GM23338 (cell line): ENCODE data around the gene RSRC1. TPM values are rescaled to one million over a fixed set of nuclear protein-coding genes. Genes with fewer than 3 reads are reported as not detected.
A peak's percentile ranks its signal among the peaks of the same experiment; 100 is the strongest.

ENCODE experiments used
- ATAC-seq: fragments of 200-7000 bp; cut with Tn5 transposase; 3 replicates; pipeline ENCODE4 v1.9.1; 2020
- DNase-seq: peaks from one replicate; pipeline ENCODE4 v3.0.0-alpha.2; 2015; ENCODE audit warnings: low spot score
- H2AFZ ChIP-seq: fragments of 200-600 bp; sonication (generic); 2 replicates; pipeline ENCODE4 v1.8.0; 2016; ENCODE audit warnings: antibody characterized with exemption, mild to moderate bottlenecking, moderate library complexity
- H3F3A ChIP-seq: fragments of 200-600 bp; sonication (generic); replicated peaks from 2 replicates; pipeline ENCODE4 v1.8.0; 2017; ENCODE audit warnings: antibody characterized with exemption, mixed run types, low read depth
- H3K27ac ChIP-seq: fragments of 200-600 bp; sonication (generic); 2 replicates; pipeline ENCODE4 v1.6.1; 2016; ENCODE audit warnings: low read depth
- H3K27me3 ChIP-seq: fragments of 200-600 bp; sonication (generic); 2 replicates; pipeline ENCODE4 v1.8.0; 2016; ENCODE audit warnings: mild to moderate bottlenecking, mixed run types, moderate library complexity; ENCODE audit not compliant: insufficient read depth
- H3K36me3 ChIP-seq: fragments of 200-600 bp; sonication (generic); 2 replicates; pipeline ENCODE4 v1.8.0; 2016; ENCODE audit warnings: mild to moderate bottlenecking; ENCODE audit not compliant: insufficient read depth
- H3K4me1 ChIP-seq: fragments of 200-600 bp; sonication (generic); 2 replicates; pipeline ENCODE4 v1.8.0; 2016; ENCODE audit warnings: mild to moderate bottlenecking, moderate library complexity; ENCODE audit not compliant: insufficient read depth
- H3K4me2 ChIP-seq: fragments of 200-600 bp; sonication (generic); 2 replicates; pipeline ENCODE4 v1.7.1; 2017; ENCODE audit warnings: mixed run types
- H3K4me3 ChIP-seq: fragments of 200-600 bp; sonication (generic); 2 replicates; pipeline ENCODE4 v1.6.1; 2016; ENCODE audit warnings: mixed run types
- H3K79me2 ChIP-seq: fragments of 200-600 bp; sonication (generic); replicated peaks from 2 replicates; pipeline ENCODE4 v1.8.0; 2017; ENCODE audit warnings: mild to moderate bottlenecking; ENCODE audit not compliant: insufficient read depth
- H3K9me2 ChIP-seq: fragments of 200-600 bp; sonication (generic); 2 replicates; pipeline ENCODE4 v1.8.0; 2017; ENCODE audit not compliant: insufficient read depth
- H4K20me1 ChIP-seq: fragments of 200-600 bp; sonication (generic); replicated peaks from 2 replicates; pipeline ENCODE4 v1.8.0; 2017; ENCODE audit warnings: mild to moderate bottlenecking; ENCODE audit not compliant: insufficient read depth
- H3K27ac Mint-ChIP-seq: 2 replicates; pipeline ENCODE4 v1.8.0; 2020; ENCODE audit warnings: inconsistent platforms, mild to moderate bottlenecking, moderate library complexity, mixed read lengths
- H3K27me3 Mint-ChIP-seq: 3 replicates; pipeline ENCODE4 v1.8.0; 2022; ENCODE audit warnings: low read depth, mild to moderate bottlenecking, moderate library complexity, mixed read lengths, inconsistent platforms; ENCODE audit not compliant: insufficient read depth, poor library complexity
- H3K36me3 Mint-ChIP-seq: 3 replicates; pipeline ENCODE4 v1.8.0; 2021; ENCODE audit warnings: low read depth, mild to moderate bottlenecking, inconsistent platforms, moderate library complexity, mixed read lengths
- H3K4me1 Mint-ChIP-seq: 3 replicates; pipeline ENCODE4 v1.8.0; 2020; ENCODE audit warnings: mild to moderate bottlenecking, inconsistent platforms, mixed read lengths
- H3K4me3 Mint-ChIP-seq: 3 replicates; pipeline ENCODE4 v1.8.0; 2021; ENCODE audit warnings: moderate library complexity, mild to moderate bottlenecking, inconsistent platforms, mixed read lengths
- H3K9me3 Mint-ChIP-seq: 3 replicates; pipeline ENCODE4 v1.8.0; 2020; ENCODE audit warnings: moderate library complexity, mild to moderate bottlenecking, inconsistent platforms, mixed read lengths
- EZH2 ChIP-seq: fragments of 200-600 bp; sonication (generic); IDR thresholded peaks from one replicate; pipeline ENCODE4 v1.8.0; 2017; ENCODE audit warnings: antibody characterized with exemption, mild to moderate bottlenecking, low read depth; ENCODE audit not compliant: unreplicated experiment
- EZH2phosphoT487 ChIP-seq: fragments of 200-600 bp; sonication (generic); IDR thresholded peaks from one replicate; pipeline ENCODE4 v1.8.1; 2018; ENCODE audit warnings: antibody characterized with exemption; ENCODE audit not compliant: unreplicated experiment
- polyA plus RNA-seq: library from polyadenylated mRNA; unstranded; fragments of >200 nt; fragmentation: Nextera tagmentation; extraction: Ambion mirVana; gene quantifications from 2 replicates; pipeline ENCODE4 v1.2.1, GENCODE V29; 2016
- total RNA-seq: library from RNA; depleted of rRNA; stranded (reverse); fragments of >200 nt; shearing (Covaris generic); gene quantifications from 2 replicates; pipeline ENCODE4 v1.2.3, GENCODE V29; 2014
- TF ChIP-seq, protein P1 (sequence below): fragments of 250-450 bp; sonication (Bioruptor Pico); IDR thresholded peaks from 2 replicates; pipeline ENCODE4 v1.5.0; 2020; ENCODE audit warnings: mild to moderate bottlenecking, moderate library complexity

The RSRC1 gene
- total and polyA plus RNA-seq, 2 experiments from 2014 or later, result 32.5 to 76.8 TPM

DNA sequence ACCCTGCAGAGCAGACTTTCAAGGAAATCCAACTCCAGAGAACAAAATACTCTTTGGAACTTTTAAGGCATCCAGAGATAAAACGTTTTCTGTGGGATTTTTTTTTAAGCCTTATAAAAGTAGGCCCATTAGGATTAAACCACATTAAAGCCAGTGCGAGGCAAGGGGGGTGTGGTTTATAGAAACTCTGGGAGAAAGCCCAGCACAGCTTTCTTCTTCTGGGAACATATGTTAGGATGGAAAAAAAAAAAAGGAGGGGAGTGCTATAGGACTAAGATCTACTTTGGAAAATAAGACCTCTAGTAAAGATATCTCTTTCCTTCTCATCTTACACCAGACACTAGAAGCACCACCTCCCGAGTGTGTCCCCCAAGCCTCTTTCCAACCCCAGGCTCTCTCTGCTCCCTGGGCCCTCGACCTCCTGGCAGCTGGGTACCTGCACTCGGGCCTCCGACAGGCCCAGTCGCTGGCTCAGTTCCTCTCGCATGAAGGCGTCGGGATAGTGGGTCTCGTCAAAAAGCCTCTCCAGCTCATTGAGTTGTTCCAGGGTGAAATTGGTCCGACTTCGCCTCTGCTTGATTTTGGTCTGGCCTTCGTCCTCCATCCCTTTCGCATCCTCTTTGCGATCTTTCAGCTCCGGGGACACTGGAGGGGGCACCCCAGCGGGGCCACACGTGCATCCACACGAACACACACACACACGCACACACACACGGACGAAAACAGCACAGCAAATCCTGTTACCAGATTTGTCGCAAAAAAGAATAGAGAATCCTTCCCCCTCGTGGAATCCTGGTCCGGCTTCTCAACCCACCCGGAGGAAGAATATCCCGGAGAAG, 7.4 kb upstream of the RSRC1 start:
- H3K4me3 Mint-ChIP-seq, result peak overlapping the region; percentile 76
- TF ChIP-seq, protein P1, sequence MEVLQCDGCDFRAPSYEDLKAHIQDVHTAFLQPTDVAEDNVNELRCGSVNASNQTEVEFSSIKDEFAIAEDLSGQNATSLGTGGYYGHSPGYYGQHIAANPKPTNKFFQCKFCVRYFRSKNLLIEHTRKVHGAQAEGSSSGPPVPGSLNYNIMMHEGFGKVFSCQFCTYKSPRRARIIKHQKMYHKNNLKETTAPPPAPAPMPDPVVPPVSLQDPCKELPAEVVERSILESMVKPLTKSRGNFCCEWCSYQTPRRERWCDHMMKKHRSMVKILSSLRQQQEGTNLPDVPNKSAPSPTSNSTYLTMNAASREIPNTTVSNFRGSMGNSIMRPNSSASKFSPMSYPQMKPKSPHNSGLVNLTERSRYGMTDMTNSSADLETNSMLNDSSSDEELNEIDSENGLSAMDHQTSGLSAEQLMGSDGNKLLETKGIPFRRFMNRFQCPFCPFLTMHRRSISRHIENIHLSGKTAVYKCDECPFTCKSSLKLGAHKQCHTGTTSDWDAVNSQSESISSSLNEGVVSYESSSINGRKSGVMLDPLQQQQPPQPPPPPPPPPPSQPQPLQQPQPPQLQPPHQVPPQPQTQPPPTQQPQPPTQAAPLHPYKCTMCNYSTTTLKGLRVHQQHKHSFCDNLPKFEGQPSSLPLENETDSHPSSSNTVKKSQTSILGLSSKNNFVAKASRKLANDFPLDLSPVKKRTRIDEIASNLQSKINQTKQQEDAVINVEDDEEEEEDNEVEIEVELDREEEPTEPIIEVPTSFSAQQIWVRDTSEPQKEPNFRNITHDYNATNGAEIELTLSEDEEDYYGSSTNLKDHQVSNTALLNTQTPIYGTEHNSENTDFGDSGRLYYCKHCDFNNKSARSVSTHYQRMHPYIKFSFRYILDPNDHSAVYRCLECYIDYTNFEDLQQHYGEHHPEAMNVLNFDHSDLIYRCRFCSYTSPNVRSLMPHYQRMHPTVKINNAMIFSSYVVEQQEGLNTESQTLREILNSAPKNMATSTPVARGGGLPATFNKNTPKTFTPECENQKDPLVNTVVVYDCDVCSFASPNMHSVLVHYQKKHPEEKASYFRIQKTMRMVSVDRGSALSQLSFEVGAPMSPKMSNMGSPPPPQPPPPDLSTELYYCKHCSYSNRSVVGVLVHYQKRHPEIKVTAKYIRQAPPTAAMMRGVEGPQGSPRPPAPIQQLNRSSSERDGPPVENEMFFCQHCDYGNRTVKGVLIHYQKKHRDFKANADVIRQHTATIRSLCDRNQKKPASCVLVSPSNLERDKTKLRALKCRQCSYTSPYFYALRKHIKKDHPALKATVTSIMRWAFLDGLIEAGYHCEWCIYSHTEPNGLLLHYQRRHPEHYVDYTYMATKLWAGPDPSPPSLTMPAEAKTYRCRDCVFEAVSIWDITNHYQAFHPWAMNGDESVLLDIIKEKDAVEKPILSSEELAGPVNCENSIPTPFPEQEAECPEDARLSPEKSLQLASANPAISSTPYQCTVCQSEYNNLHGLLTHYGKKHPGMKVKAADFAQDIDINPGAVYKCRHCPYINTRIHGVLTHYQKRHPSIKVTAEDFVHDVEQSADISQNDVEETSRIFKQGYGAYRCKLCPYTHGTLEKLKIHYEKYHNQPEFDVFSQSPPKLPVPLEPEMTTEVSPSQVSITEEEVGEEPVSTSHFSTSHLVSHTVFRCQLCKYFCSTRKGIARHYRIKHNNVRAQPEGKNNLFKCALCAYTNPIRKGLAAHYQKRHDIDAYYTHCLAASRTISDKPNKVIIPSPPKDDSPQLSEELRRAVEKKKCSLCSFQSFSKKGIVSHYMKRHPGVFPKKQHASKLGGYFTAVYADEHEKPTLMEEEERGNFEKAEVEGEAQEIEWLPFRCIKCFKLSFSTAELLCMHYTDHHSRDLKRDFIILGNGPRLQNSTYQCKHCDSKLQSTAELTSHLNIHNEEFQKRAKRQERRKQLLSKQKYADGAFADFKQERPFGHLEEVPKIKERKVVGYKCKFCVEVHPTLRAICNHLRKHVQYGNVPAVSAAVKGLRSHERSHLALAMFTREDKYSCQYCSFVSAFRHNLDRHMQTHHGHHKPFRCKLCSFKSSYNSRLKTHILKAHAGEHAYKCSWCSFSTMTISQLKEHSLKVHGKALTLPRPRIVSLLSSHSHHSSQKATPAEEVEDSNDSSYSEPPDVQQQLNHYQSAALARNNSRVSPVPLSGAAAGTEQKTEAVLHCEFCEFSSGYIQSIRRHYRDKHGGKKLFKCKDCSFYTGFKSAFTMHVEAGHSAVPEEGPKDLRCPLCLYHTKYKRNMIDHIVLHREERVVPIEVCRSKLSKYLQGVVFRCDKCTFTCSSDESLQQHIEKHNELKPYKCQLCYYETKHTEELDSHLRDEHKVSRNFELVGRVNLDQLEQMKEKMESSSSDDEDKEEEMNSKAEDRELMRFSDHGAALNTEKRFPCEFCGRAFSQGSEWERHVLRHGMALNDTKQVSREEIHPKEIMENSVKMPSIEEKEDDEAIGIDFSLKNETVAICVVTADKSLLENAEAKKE, result no peak
- TF ChIP-seq EZH2 (peak; percentile 85), EZH2phosphoT487 (peak; percentile 51)
- ATAC-seq, result no peak

More for the DNA sequence above, 7.4 kb upstream of the RSRC1 start:
- no peaks in the 10 kb centered on the region for H3K79me2 ChIP-seq
- H4K20me1 ChIP-seq, result no peaks in the 10 kb centered on the region
- no peak overlapping the region for H3K27ac ChIP-seq
- H2AFZ ChIP-seq, result peak overlapping the region; percentile 84; the same call in 1 of the 2 replicates
- H3K27me3 Mint-ChIP-seq, result peaks cover 96% of the 10 kb centered on the region
- H3K27ac Mint-ChIP-seq, result no peak overlapping the region
- H3K36me3 ChIP-seq, result no peaks in the 10 kb centered on the region
- peaks cover 1% of the 10 kb centered on the region for H3K9me3 Mint-ChIP-seq
- H3K27me3 ChIP-seq, result peaks cover 96% of the 10 kb centered on the region
- no peaks in the 10 kb centered on the region for H3K9me2 ChIP-seq
- H3F3A ChIP-seq, result peaks cover 20% of the 10 kb centered on the region
- peaks cover 64% of the 10 kb centered on the region for H3K4me1 ChIP-seq
- H3K4me3 ChIP-seq, result peak overlapping the region; percentile 81
- DNase-seq, result peak; percentile 30
- peaks cover 47% of the 10 kb centered on the region for H3K4me1 Mint-ChIP-seq
- H3K4me2 ChIP-seq, result peak overlapping the region; percentile 91
- H3K36me3 Mint-ChIP-seq, result no peaks in the 10 kb centered on the region
